ENCODE measurements around the gene ZNF605. TPM values are rescaled to one million over a fixed set of nuclear protein-coding genes. Genes with fewer than 3 reads are reported as not detected.
"Not testable (repeated sequence)": the region's sequence is repeated elsewhere in the genome, so short reads cannot be mapped to it uniquely, and the experiment has no call there.

Gene ZNF605
- total RNA-seq, 1 donor from 2014 or later: 17.7 TPM

DNA sequence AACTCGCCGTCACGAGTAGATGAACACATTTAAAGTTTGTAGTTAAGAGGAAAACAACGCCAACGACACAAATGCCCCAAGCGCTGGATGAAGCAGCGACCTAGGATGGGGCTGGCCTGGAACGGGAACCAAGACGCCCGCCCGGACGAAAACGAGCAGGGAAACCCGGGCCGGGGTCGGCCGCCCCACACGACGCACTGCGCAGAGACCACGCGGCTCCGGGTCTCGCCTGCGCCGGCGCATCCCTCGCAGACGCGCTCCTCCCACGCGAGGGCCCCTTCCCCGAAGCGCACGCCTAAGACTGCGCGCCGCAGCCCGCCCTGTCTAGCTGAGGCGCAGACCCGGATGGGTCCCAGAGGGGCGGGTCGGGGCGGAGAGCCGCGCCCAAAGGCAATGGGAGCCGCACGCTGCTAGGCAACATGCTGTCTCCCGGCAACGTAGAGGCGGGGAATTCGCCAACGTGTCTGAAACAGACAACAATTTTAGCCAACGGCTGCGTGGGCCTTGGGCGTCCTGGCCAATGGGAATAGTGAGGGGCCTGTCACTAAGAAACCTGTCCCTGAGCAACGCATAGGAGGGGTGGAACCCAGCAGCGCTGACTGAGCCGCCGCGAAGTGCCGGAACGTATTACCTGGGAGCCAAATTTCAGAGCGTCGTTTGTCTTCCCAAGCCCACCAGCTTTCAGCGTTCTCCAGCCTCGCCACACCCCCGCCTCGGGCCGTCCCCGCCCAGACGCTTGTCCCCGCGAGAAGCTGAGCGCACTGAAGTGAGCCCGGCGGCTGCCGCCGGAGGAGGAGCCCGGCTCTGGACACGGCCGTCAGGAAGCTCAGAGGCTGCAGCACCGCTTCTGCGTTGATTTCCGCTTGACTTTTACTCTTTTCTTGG is 47.7 kb downstream of the ZNF605 start:
- peak; percentile 98 for DNase-seq (ENCODE audit: low spot score)

- DNase-seq (ENCODE audit: low spot score): not testable (repeated sequence)
Measured at GRCh38 chr12:132907789-132908144, 48.3 kb downstream of the ZNF605 start.

DNA sequence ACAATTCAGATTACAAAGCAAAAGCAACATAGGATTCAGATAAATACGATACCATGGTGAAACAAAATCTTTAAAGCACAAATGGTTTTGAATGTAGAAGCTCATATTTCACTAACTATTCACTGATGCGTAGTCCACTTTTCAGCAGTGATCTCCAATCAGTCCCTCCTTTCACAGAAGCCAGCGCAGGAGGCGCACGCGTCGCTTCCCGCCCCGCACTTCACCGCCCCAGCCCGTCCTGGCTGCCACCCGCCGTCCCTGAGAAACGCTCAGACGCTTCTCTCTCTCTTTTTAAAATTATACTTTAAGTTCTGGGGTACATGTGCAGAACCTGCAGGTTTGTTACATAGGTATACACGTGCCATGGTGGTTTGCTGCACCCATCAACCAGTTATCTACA is 48.9 kb downstream of the ZNF605 start:
- DNase-seq (ENCODE audit: low spot score): no peak

DNA sequence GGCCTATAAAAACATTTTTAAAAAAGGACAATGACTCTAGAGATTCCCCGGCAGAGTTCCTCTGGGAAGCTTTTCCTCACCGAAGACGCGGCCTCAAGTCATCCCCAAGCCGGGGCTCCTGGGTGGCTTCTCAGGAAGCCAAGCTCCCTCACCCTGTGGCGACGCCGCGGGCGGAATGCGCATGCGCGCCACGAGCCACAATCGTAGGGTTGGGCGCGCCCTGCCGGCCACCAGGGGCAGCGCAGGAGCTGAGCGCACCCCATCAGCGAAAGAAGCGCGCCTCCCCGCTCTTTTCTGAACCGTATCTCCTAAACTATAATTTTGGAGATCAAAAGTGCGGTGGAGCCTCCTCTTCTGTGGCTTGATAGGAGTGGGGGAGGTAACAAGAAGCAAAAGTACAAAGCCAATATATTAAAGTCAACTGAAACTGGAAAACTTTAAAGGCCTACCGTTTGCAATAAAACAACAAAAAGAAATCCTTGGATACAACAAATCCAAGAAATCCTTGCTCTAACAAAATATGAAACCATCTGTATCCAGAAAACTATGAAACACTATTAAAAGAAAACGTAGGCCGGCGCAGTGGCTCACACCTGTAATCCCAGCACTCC is 51.3 kb downstream of the ZNF605 start:
- peak; percentile 83 for DNase-seq (ENCODE audit: low spot score)

GRCh38 chr12:132899033-132899432 is 57.1 kb downstream of the ZNF605 start:
- DNase-seq (ENCODE audit: low spot score): no peak

GRCh38 chr12:132888852-132889251 is 67.3 kb downstream of the ZNF605 start:
- no peak for DNase-seq (ENCODE audit: low spot score)

- peak; percentile 97 for DNase-seq (ENCODE audit: low spot score)
Measured at GRCh38 chr12:132887513-132888351, 68.4 kb downstream of the ZNF605 start, which contains the start of gene CHFR. Gene CHFR, minus strand, starts transcription at chr12:132887605. Its CDS starts 277 bp downstream, at chr12:132887328.

DNA sequence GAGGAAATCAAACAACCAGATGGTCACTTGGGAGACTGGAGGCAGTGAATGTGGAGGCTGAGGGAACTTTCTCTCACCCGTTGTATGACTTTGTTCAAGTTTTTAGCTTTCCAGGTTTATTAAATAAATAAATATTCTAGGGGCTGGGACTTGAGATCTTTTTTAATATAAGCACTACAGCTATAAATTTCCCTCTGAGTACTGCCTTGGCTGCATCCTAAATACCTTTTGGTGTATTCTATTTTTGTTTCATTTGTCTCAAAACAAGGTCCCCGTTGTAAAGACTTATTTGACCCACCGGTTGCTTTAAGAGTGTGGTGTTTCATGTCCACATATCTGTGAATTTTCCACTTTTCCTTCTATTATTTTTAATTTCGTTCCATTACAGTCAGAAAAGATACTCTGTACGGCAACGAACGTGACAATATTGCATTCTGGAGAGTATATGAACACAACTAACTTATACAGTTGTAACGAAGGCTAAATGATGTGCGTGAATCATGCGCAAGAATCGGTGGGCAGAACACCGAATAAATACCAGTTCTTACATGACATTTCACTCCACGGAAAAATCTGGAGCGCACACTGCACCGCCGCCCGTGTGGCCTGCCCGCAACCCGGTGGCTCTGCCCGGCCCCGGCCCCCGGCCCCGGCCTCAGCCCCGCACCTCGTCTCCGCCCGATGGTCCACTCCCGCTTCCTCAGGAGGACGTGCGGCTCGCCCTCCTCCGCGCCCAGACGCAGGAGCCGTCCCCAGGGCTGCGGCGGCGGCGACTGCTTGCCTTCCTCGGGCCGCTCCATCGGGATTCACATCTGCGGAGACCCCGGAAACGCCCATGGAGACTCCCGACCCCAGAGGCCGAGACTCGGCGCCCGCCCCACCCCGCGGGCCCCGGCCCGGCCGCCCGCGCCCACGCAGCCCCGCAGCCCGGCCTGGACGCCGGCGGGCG is 69.3 kb downstream of the ZNF605 start:
- DNase-seq (ENCODE audit: low spot score): no peak

DNA sequence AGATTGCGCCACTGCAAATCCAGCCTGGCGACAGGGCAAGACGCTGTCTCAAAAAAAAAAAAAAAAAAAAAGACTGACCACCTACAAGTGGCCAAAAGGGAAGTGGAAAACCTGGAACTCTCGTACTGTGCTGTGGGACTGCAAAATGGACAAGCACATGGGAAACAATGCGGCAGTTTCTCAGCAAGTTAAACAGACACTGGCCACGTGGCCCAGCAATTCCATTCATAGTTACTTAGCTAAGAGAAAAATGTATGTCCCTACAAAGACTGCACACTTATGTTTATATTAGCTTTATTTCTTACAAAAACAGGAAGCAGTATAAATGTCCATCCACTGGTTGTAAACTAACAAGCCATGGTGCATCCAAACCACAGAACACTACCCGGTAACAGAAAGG is 74.3 kb downstream of the ZNF605 start:
- peak; percentile 32 for DNase-seq (ENCODE audit: low spot score)

- DNase-seq (ENCODE audit: low spot score): not testable (repeated sequence)
Measured at GRCh38 chr12:132874620-132875019, 81.5 kb downstream of the ZNF605 start.

GRCh38 chr12:132874175-132874574 is 81.9 kb downstream of the ZNF605 start:
- no peak for DNase-seq (ENCODE audit: low spot score)

GRCh38 chr12:132873724-132874123 is 82.4 kb downstream of the ZNF605 start:
- no peak for DNase-seq (ENCODE audit: low spot score)

DNA sequence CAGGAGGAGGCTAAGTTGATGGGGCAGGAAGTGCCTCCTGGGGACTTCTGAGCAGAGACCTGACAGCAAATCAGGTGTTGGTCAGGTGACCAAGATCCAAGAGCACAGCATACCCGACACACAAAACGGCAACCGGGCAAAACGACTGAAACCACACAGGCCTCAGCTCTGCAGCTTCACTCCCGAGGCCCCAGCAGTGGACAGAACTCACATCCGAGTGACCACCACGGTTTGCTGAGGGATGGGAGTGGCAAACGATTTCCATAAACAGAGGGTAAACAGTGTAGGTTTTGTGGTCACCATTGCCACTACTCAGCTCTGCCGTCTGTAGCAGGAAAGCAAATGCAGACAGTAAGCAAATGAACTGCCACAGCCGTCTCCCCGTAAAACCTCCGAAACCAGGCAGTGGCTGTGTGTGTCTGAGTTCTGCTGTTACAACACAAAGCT is 83.1 kb downstream of the ZNF605 start:
- no peak for DNase-seq (ENCODE audit: low spot score)

- no peak for DNase-seq (ENCODE audit: low spot score)
Measured at GRCh38 chr12:132872073-132872855, 83.8 kb downstream of the ZNF605 start.

GRCh38 chr12:132869551-132869950 is 86.6 kb downstream of the ZNF605 start:
- no peak for DNase-seq (ENCODE audit: low spot score)

Other genes starting within 250 kb of the ZNF605 start
- gene PGAM5, start 245.5 kb downstream of the ZNF605 start, total RNA-seq: 31.3 TPM
- 40.3 TPM for gene ANKLE2, start 194.5 kb downstream of the ZNF605 start, total RNA-seq
- 72.2 TPM for gene GOLGA3, start 127.4 kb downstream of the ZNF605 start, total RNA-seq
- 35.2 TPM for gene CHFR, start 68.7 kb downstream of the ZNF605 start, total RNA-seq
- 14.3 TPM for gene ZNF26, start 30.1 kb upstream of the ZNF605 start, total RNA-seq
- gene ZNF84, start 81.2 kb upstream of the ZNF605 start, total RNA-seq: 31.4 TPM
- gene ZNF140, start 124.6 kb upstream of the ZNF605 start, total RNA-seq: 17.5 TPM
- 2.6 TPM for gene ZNF891, start 174.0 kb upstream of the ZNF605 start, total RNA-seq
- 12.3 TPM for gene ZNF10, start 174.3 kb upstream of the ZNF605 start, total RNA-seq
- gene ZNF268, start 225.2 kb upstream of the ZNF605 start, total RNA-seq: 21.5 TPM